ENCODE measurements around the gene RPL31.
A peak's percentile ranks its signal among the peaks of the same experiment; 100 is the strongest.

RPL31 gene

GRCh38 chr2:100976061-100976460 is 26.0 kb upstream of the RPL31 start:
- no peak for DNase-seq

- DNase-seq, result peak; percentile 83
These were observed 25.3 kb upstream of the RPL31 start for GRCh38 chr2:100976645-100977391.

GRCh38 chr2:100977511-100977910 is 24.6 kb upstream of the RPL31 start:
- no peak for DNase-seq

- DNase-seq, result no peak
These were observed 23.4 kb upstream of the RPL31 start for GRCh38 chr2:100978582-100979191.

GRCh38 chr2:100980046-100980445 is 22.0 kb upstream of the RPL31 start:
- DNase-seq, result no peak

GRCh38 chr2:100981011-100981410 is 21.1 kb upstream of the RPL31 start:
- DNase-seq, result no peak

- DNase-seq, result no peak
These were observed 19.6 kb upstream of the RPL31 start for GRCh38 chr2:100982431-100982861.

GRCh38 chr2:100983201-100983600 is 18.9 kb upstream of the RPL31 start:
- no peak for DNase-seq

- DNase-seq, result no peak
These were observed 18.3 kb upstream of the RPL31 start for GRCh38 chr2:100983684-100984310.

GRCh38 chr2:100984892-100985307 is 17.2 kb upstream of the RPL31 start:
- DNase-seq, result peak; percentile 87

- no peak for DNase-seq
These were observed 15.9 kb upstream of the RPL31 start for GRCh38 chr2:100986157-100986556.

GRCh38 chr2:100987536-100987935 is 14.6 kb upstream of the RPL31 start:
- no peak for DNase-seq

- no peak for DNase-seq
These were observed 14.1 kb upstream of the RPL31 start for GRCh38 chr2:100987974-100988373.

- no peak for DNase-seq
These were observed 13.3 kb upstream of the RPL31 start for GRCh38 chr2:100988630-100989417.

- no peak for DNase-seq
These were observed 12.4 kb upstream of the RPL31 start for GRCh38 chr2:100989666-100990065.

GRCh38 chr2:100990166-100990565 is 11.9 kb upstream of the RPL31 start:
- DNase-seq, result no peak

- no peak for DNase-seq
These were observed 11.3 kb upstream of the RPL31 start for GRCh38 chr2:100990650-100991403.

- DNase-seq, result no peak
These were observed 10.7 kb upstream of the RPL31 start for GRCh38 chr2:100991404-100991773.

GRCh38 chr2:100992262-100992661 is 9.8 kb upstream of the RPL31 start:
- DNase-seq, result no peak

GRCh38 chr2:100993294-100993693 is 8.8 kb upstream of the RPL31 start:
- no peak for DNase-seq

GRCh38 chr2:100995309-100996075 is 6.6 kb upstream of the RPL31 start:
- no peak for DNase-seq
